K562 (cell line): Measurements from ENCODE around the gene OSBPL3. TPM values are rescaled to one million over a fixed set of nuclear protein-coding genes. Genes with fewer than 3 reads are reported as not detected.

Experiments
- BCLAF1 ChIP-seq, 2 experiments: fragments of 450-650 bp in 1 of 2; IDR thresholded peaks; 2 replicates each; pipeline ENCODE4 v1.6.1; 2011 to 2017; ENCODE audit warnings: low read depth in 2 of 2, antibody characterized with exemption in 1 of 2, borderline replicate concordance in 1 of 2, low read length in 1 of 2, mild to moderate bottlenecking in 1 of 2, mixed read lengths in 1 of 2; ENCODE audit not compliant: control insufficient read depth in 1 of 2
- CHD4 ChIP-seq: fragments of 200-600 bp; sonication (generic); IDR thresholded peaks from 3 replicates; pipeline ENCODE4 v1.6.1; 2012; ENCODE audit warnings: low read depth, mild to moderate bottlenecking, mixed read lengths, low read length, inconsistent platforms; ENCODE audit not compliant: insufficient read depth, insufficient replicate concordance, poor library complexity, severe bottlenecking
- HNRNPL ChIP-seq: fragments of 200-400 bp; formaldehyde crosslinking; IDR thresholded peaks from 2 replicates; pipeline ENCODE4 v1.6.1; 2017; ENCODE audit warnings: low read depth, mild to moderate bottlenecking, low read length
- IRF2 ChIP-seq: sonication (generic); formaldehyde crosslinking; IDR thresholded peaks from 2 replicates; pipeline ENCODE4 v1.8.1; 2022; ENCODE audit warnings: mild to moderate bottlenecking, missing genetic modification reagents
- MCM7 ChIP-seq, 2 experiments: fragments of 450-650 bp; IDR thresholded peaks; 2 replicates each; pipeline ENCODE4 v1.6.1; 2016 to 2018
- MTA1 ChIP-seq: fragments of 450-650 bp; IDR thresholded peaks from 2 replicates; pipeline ENCODE4 v1.6.1; 2017; ENCODE audit warnings: borderline replicate concordance
- NCOA1 ChIP-seq: fragments of 450-650 bp; IDR thresholded peaks from 2 replicates; pipeline ENCODE4 v1.6.1; 2016; ENCODE audit warnings: low read depth
- NCOA2 ChIP-seq, 2 experiments: fragments of 450-650 bp; IDR thresholded peaks; 2 replicates each; pipeline ENCODE4 v1.6.1; 2018; ENCODE audit warnings: mild to moderate bottlenecking in 2 of 2, moderate library complexity in 1 of 2; ENCODE audit not compliant: partially characterized antibody in 2 of 2
- NR2C1 ChIP-seq, 2 experiments: fragments of 450-650 bp; IDR thresholded peaks; 2 replicates each; pipeline ENCODE4 v1.6.1; 2017; ENCODE audit warnings: mild to moderate bottlenecking in 2 of 2, antibody characterized with exemption in 1 of 2, inconsistent platforms in 1 of 2, missing compliant biosample characterization in 1 of 2, missing genetic modification characterization in 1 of 2
- RAD21 ChIP-seq, 2 experiments: fragments of 250-450 bp in 1 of 2; fragments of 450-650 bp in 1 of 2; sonication (Bioruptor Pico) in 1 of 2; formaldehyde crosslinking in 1 of 2; IDR thresholded peaks in 1 of 2; conservative IDR thresholded peaks in 1 of 2; 2 replicates each; pipeline versions ENCODE4 v1.4.0 to v1.8.0; 2020 to 2022; ENCODE audit warnings: mild to moderate bottlenecking in 2 of 2, moderate library complexity in 1 of 2
- RBFOX2 ChIP-seq: fragments of 200-400 bp; formaldehyde crosslinking; IDR thresholded peaks from 2 replicates; pipeline ENCODE4 v1.6.1; 2017; ENCODE audit warnings: low read depth, mild to moderate bottlenecking, low read length, moderate library complexity
- RCOR1 ChIP-seq, 2 experiments: IDR thresholded peaks; 2 replicates each; pipeline ENCODE4 v1.6.1; 2012; ENCODE audit warnings: low read depth in 2 of 2, low read length in 2 of 2, borderline replicate concordance in 1 of 2, improper control_type of control experiment in 1 of 2
- SMARCA4 ChIP-seq: fragments of 450-650 bp; IDR thresholded peaks from 2 replicates; pipeline ENCODE4 v1.6.1; 2016
- SMARCB1 ChIP-seq: IDR thresholded peaks from 2 replicates; pipeline ENCODE4 v1.6.1; 2011; ENCODE audit warnings: improper control_type of control experiment, low read depth; ENCODE audit not compliant: insufficient read length
- SMC3 ChIP-seq: conservative IDR thresholded peaks from 2 replicates; pipeline ENCODE4 v1.6.1; 2011; ENCODE audit warnings: low read depth, low read length, improper control_type of control experiment; ENCODE audit not compliant: insufficient read depth
- SNIP1 ChIP-seq: fragments of 450-650 bp; IDR thresholded peaks from 2 replicates; pipeline ENCODE4 v1.7.1; 2017; ENCODE audit warnings: low read depth, mild to moderate bottlenecking
- TAL1 ChIP-seq: fragments of 450-650 bp; IDR thresholded peaks from 2 replicates; pipeline ENCODE4 v1.6.1; 2016; ENCODE audit warnings: mild to moderate bottlenecking
- TRIM28 ChIP-seq: fragments of 450-650 bp; IDR thresholded peaks from 2 replicates; pipeline ENCODE4 v1.6.1; 2017
- ZBTB2 ChIP-seq: fragments of 450-650 bp; IDR thresholded peaks from 2 replicates; pipeline ENCODE4 v1.6.1; 2016; ENCODE audit warnings: antibody characterized with exemption
- ZFX ChIP-seq: sonication (generic); formaldehyde crosslinking; IDR thresholded peaks from 2 replicates; pipeline ENCODE4 v1.8.0; 2022; ENCODE audit warnings: mild to moderate bottlenecking, missing genetic modification reagents, moderate library complexity
- ZNF224 ChIP-seq: sonication (generic); formaldehyde crosslinking; IDR thresholded peaks from 2 replicates; pipeline ENCODE4 v1.8.0; 2022; ENCODE audit warnings: mild to moderate bottlenecking, missing genetic modification reagents
- ZNF431 ChIP-seq: sonication (generic); formaldehyde crosslinking; IDR thresholded peaks from 2 replicates; pipeline ENCODE4 v1.8.0; 2022; ENCODE audit warnings: mild to moderate bottlenecking, missing genetic modification reagents
- ZNF57 ChIP-seq: fragments of 450-650 bp; formaldehyde crosslinking; IDR thresholded peaks from 2 replicates; pipeline ENCODE4 v1.4.0; 2020; ENCODE audit warnings: mild to moderate bottlenecking, moderate library complexity
- ZNF707 ChIP-seq: fragments of 250-450 bp; sonication (Bioruptor Pico); conservative IDR thresholded peaks from 2 replicates; pipeline ENCODE4 v1.8.0; 2022; ENCODE audit warnings: inconsistent platforms, mild to moderate bottlenecking, moderate library complexity
- ZSCAN32 ChIP-seq: fragments of 450-650 bp; formaldehyde crosslinking; IDR thresholded peaks from 2 replicates; pipeline ENCODE4 v1.4.0; 2020; ENCODE audit warnings: mild to moderate bottlenecking, moderate library complexity
- polyA plus RNA-seq, 8 experiments: library from polyadenylated mRNA; depleted of rRNA in 4 of 8; stranded (reverse) in 5 of 8; unstranded in 3 of 8; fragments of >200 nt; fragmentation: Nextera tagmentation in 2 of 8; fragmentation: Illumina TruSeq in 1 of 8; extraction: Ambion mirVana in 2 of 8; extraction: Trizol in 1 of 8; gene quantifications; 2 replicates each; pipeline versions ENCODE4 v1.2.1 to v1.2.3, GENCODE V29; 2011 to 2014; ENCODE audit warnings: inconsistent platforms in 1 of 8, missing spikeins in 1 of 8
- total RNA-seq, 7 experiments: library from RNA; depleted of rRNA in 6 of 7; stranded (reverse); fragments of >200 nt in 6 of 7; fragmentation: Illumina TruSeq in 2 of 7; extraction: Trizol in 2 of 7; gene quantifications; 2 replicates each; pipeline versions ENCODE4 v1.2.1 to v1.2.3, GENCODE V29; 2011 to 2021; ENCODE audit warnings: low replicate concordance in 1 of 7

OSBPL3 gene
- total and polyA plus RNA-seq, 9 of the 15 experiments (the other 6 are each of a cell fraction or from before 2014, with no cell fraction given) = 4.8 to 37.2 (median 26.5) TPM

GRCh38 chr7:24821045-24821753 is 158.8 kb downstream of the OSBPL3 start (continued):
- peak; percentile 71 for TF ChIP-seq CHD4
- TF ChIP-seq SMC3 = no peak
- no peak for TF ChIP-seq ZNF707 (CRISPR knock-in tag)
- TF ChIP-seq MTA1 = no peak
- no peak for TF ChIP-seq NR2C1 (IDR thresholded peaks at IDR 0.05)
- no peak for TF ChIP-seq NR2C1 (tag; IDR thresholded peaks at IDR 0.05)
- peak; percentile 21; the same call in 1 of the 2 replicates for TF ChIP-seq TAL1
- peak in 1 of 2 experiments; percentile 39; a peak in 3 of 4 replicates for TF ChIP-seq RAD21 (CRISPR knock-in tag; conservative IDR thresholded peaks at IDR 0.05 in 1 of 2, IDR thresholded peaks at IDR 0.05 in 1 of 2)
- TF ChIP-seq MCM7 (IDR thresholded peaks at IDR 0.05) = no peak
- TF ChIP-seq NCOA1 = no peak
- TF ChIP-seq RBFOX2 = no peak
- TF ChIP-seq NCOA2 (IDR thresholded peaks at IDR 0.05; ENCODE audit: partially characterized antibody in 2 of 2) = no peak
- no peak for TF ChIP-seq HNRNPL
- no peak for TF ChIP-seq TRIM28
- peak; percentile 42 for TF ChIP-seq ZFX
- no peak for TF ChIP-seq BCLAF1 (IDR thresholded peaks at IDR 0.05; ENCODE audit: borderline replicate concordance in 1 of 2, control insufficient read depth in 1 of 2, low read depth in 2 of 2, low read length in 1 of 2)
- TF ChIP-seq SNIP1 = no peak
- TF ChIP-seq ZSCAN32 = no peak
- TF ChIP-seq IRF2 (CRISPR knock-in tag) = no peak
- no peak for TF ChIP-seq ZNF431 (CRISPR knock-in tag)
- no peak for TF ChIP-seq ZNF224
- peak; percentile 93 for TF ChIP-seq SMARCA4
- no peak for TF ChIP-seq ZNF57 (CRISPR knock-in tag)
- no peak for TF ChIP-seq SMARCB1
- peak in 1 of 2 experiments; percentile 89; a peak in 2 of 4 replicates for TF ChIP-seq RCOR1 (IDR thresholded peaks at IDR 0.05; ENCODE audit: borderline replicate concordance in 1 of 2, low read depth in 2 of 2, low read length in 2 of 2)
- 0 out of 2 replicates have a peak, but pooled peaks have one; percentile 36 for TF ChIP-seq ZBTB2
